Transverse colon (tissue), 4 donors: ENCODE data around the gene BIN2. TPM values are rescaled to one million over a fixed set of nuclear protein-coding genes. Genes with fewer than 3 reads are reported as not detected.
"Not testable (repeated sequence)": the region's sequence is repeated elsewhere in the genome, so short reads cannot be mapped to it uniquely, and the experiment has no call there.

ENCODE experiments used
- DNase-seq: peaks from one replicate; pipeline ENCODE4 v3.0.0-alpha.2; 2019
- H3K27ac ChIP-seq, 4 donors: fragments of 200-600 bp; sonication (generic); 2 replicates each; pipeline ENCODE4 v1.5.1; 2016 to 2018; ENCODE audit warnings: inconsistent platforms in 4 of 4
- H3K27me3 ChIP-seq: fragments of 200-600 bp; sonication (generic); 2 replicates; pipeline ENCODE4 v1.5.1; 2017; ENCODE audit warnings: inconsistent platforms
- H3K36me3 ChIP-seq, 4 donors: fragments of 200-600 bp; sonication (generic); 2 replicates each; pipeline ENCODE4 v1.5.1; 2017 to 2019; ENCODE audit warnings: inconsistent platforms in 4 of 4
- H3K4me1 ChIP-seq, 4 donors: fragments of 200-600 bp; sonication (generic); 2 replicates each; pipeline ENCODE4 v1.5.1; 2017 to 2020; ENCODE audit warnings: inconsistent platforms in 4 of 4
- H3K4me3 ChIP-seq, 4 donors: fragments of 200-600 bp; sonication (generic); 1 replicate in 1 of 4; 2 replicates in 3 of 4; pipeline versions ENCODE4 v1.5.1 to v1.6.1; 2017 to 2019; ENCODE audit warnings: inconsistent platforms in 4 of 4
- H3K9me3 ChIP-seq, 2 donors: fragments of 200-600 bp; sonication (generic); 2 replicates each; pipeline ENCODE4 v1.5.1; 2017 to 2019; ENCODE audit warnings: inconsistent platforms in 2 of 2
- CTCF ChIP-seq, 5 experiments: fragments of 200-600 bp in 3 of 5; fragments of 450-650 bp in 2 of 5; sonication (generic) in 3 of 5; IDR thresholded peaks; 1 replicate in 2 of 5; 2 replicates in 3 of 5; pipeline ENCODE4 v1.5.1; 2016 to 2017; ENCODE audit warnings: antibody characterized with exemption in 5 of 5, inconsistent platforms in 3 of 5, mild to moderate bottlenecking in 2 of 5, moderate library complexity in 1 of 5
- EP300 ChIP-seq: sonication (generic); formaldehyde crosslinking; IDR thresholded peaks from one replicate; pipeline ENCODE4 v1.6.1; 2017; ENCODE audit warnings: antibody characterized with exemption, low read depth
- POLR2A ChIP-seq: fragments of 450-650 bp; IDR thresholded peaks from one replicate; pipeline ENCODE4 v1.6.1; 2016; ENCODE audit warnings: antibody characterized with exemption, mild to moderate bottlenecking, moderate library complexity
- POLR2AphosphoS5 ChIP-seq, 3 donors: sonication (generic); formaldehyde crosslinking; IDR thresholded peaks; one replicate each; pipeline ENCODE4 v1.6.1; 2016; ENCODE audit warnings: antibody characterized with exemption in 3 of 3
- WGBS, 2 donors: methylation state at CpG; one replicate each; pipeline ENCODE4 v1.1.5; 2018; ENCODE audit warnings: low coverage in 1 of 2; 5-methylcytosine and 5-hydroxymethylcytosine counted together
- in situ Hi-C, 4 donors: fragments of 200-750 bp; cut with MboI; loops; one replicate each; pipeline versions ENCODE4 v1.15.0 to v1.15.1; 2017; ENCODE audit warnings: low sequenced_read_pairs in 3 of 4, low pct_ligation_motif_present in 1 of 4, low pct_unique_long_range_greater_than_20kb in 1 of 4
- intact Hi-C: fragments of 100-400 bp; cut with DNase I; formaldehyde crosslinking; loops from one replicate; pipeline ENCODE4 v1.15.1; 2023; ENCODE audit warnings: low total_unique reads
- total RNA-seq, 4 donors: library from RNA; depleted of rRNA; stranded (reverse); fragments of >200 nt; gene quantifications; one replicate each; pipeline ENCODE4 v1.1.0, GENCODE V29; 2016

Gene BIN2
- total RNA-seq, 4 donors from 2014 or later = 4.0 to 28.8 (median 9.0) TPM

GRCh38 chr12:51295651-51296050 lies 28.3 kb downstream of the BIN2 start:
- in situ Hi-C loops = no loop called here
- Histone ChIP-seq H3K9me3 (no peaks in the 10 kb centered on the region), H3K27ac (no peak overlapping the region), H3K27me3 (no peaks in the 10 kb centered on the region), H3K36me3 (no peaks in the 10 kb centered on the region), H3K4me1 (peaks cover 0 to 10% (median 0%) of the 10 kb centered on the region in 4 donors), H3K4me3 (no peak overlapping the region)
- 81 to 84% methylated on average over 3 to 5 of the region's 5 CpGs for WGBS, 2 donors
- DNase-seq = no peak
- TF ChIP-seq CTCF (IDR thresholded peaks at IDR 0.05) (no peak), EP300 (no peak), POLR2AphosphoS5 (IDR thresholded peaks at IDR 0.05) (no peak), POLR2A (no peak)
- intact Hi-C loops = no loop called here

- in situ Hi-C loops, H3K4me3 ChIP-seq, H3K9me3 ChIP-seq, intact Hi-C loops, H3K27ac ChIP-seq, H3K27me3 ChIP-seq, DNase-seq, H3K36me3 ChIP-seq: not testable (repeated sequence)
- H3K4me1 ChIP-seq = peaks cover 0 to 10% (median 0%) of the 10 kb centered on the region in 4 donors
- WGBS, 2 donors = 70 to 76% methylated on average over 2 to 10 of the region's 10 CpGs
These were observed 29.9 kb downstream of the BIN2 start for GRCh38 chr12:51294097-51294496.

- Histone ChIP-seq H3K27me3 (no peaks in the 10 kb centered on the region), H3K9me3 (no peaks in the 10 kb centered on the region), H3K27ac (no peak overlapping the region), H3K36me3 (no peaks in the 10 kb centered on the region), H3K4me1 (peaks cover 0 to 10% (median 0%) of the 10 kb centered on the region in 4 donors), H3K4me3 (no peak overlapping the region)
- DNase-seq = no peak
- intact Hi-C loops (no loop called here), in situ Hi-C loops (no loop called here)
- TF ChIP-seq EP300 = no peak
- no peak for TF ChIP-seq POLR2A
- no peak for TF ChIP-seq CTCF (IDR thresholded peaks at IDR 0.05)
- TF ChIP-seq POLR2AphosphoS5 (IDR thresholded peaks at IDR 0.05) = no peak
These were observed 30.3 kb downstream of the BIN2 start for GRCh38 chr12:51293696-51294095.

- TF ChIP-seq CTCF (IDR thresholded peaks at IDR 0.05) = peak in 2 of 5 experiments; percentile 8 to 16
- peaks cover 0 to 10% (median 0%) of the 10 kb centered on the region in 4 donors for H3K4me1 ChIP-seq
- in situ Hi-C loops, H3K9me3 ChIP-seq, intact Hi-C loops, H3K36me3 ChIP-seq, H3K27me3 ChIP-seq: not testable (repeated sequence)
- WGBS, 2 donors = 30 to 53% methylated on average over 4 to 9 of the region's 9 CpGs
- peak overlapping the region in 1 of 4 donors; percentile 12 for H3K4me3 ChIP-seq
- peak; percentile 87 for DNase-seq
- H3K27ac ChIP-seq = peak overlapping the region; percentile 67 to 80 (median 76)
These were observed 32.1 kb downstream of the BIN2 start for GRCh38 chr12:51291603-51292513.

- H3K36me3 ChIP-seq = no peaks in the 10 kb centered on the region
- in situ Hi-C loops (no loop called here), intact Hi-C loops (no loop called here)
- no peak for DNase-seq
- no peaks in the 10 kb centered on the region for H3K9me3 ChIP-seq
- no peak for TF ChIP-seq EP300
- TF ChIP-seq CTCF (IDR thresholded peaks at IDR 0.05) = no peak
- no peak for TF ChIP-seq POLR2A
- TF ChIP-seq POLR2AphosphoS5 (IDR thresholded peaks at IDR 0.05) = no peak
- no peaks in the 10 kb centered on the region for H3K27me3 ChIP-seq
- no peaks in the 10 kb centered on the region for H3K4me1 ChIP-seq
- H3K27ac ChIP-seq = no peak overlapping the region
- no peak overlapping the region for H3K4me3 ChIP-seq
- 93 to 100% methylated on average over 1 of the region's 1 CpG for WGBS, 2 donors
These were observed 38.1 kb downstream of the BIN2 start for GRCh38 chr12:51285843-51286242.
